NCI-H345 treated with DMSO at 0.1 percent for 48 hours (cell line): ENCODE measurements around the gene TNP1.

Experiments
- DNase-seq: peaks from one replicate; lab custom pipeline; 2025; ENCODE audit not compliant: unreplicated experiment; lab: John Stamatoyannopoulos, UW

The TNP1 gene

DNA sequence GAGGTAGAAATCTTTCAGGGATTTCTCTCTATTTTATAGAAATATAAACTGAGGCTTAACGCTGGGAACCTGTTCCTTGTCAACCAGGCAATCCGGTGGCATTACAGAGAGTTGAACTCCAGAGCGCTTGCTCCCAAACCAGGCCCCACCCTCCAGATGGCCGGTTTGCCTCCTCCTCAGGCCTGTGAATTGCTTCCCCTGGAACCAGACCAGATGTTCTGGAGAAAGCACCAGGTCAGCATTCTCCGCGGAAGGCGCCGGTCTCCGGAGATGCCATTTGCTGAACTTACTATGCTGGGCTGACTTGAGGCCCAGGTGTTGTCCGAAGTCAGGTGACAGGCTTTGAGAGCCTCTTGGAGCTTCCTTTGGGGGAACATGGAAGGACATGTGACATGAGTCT is 17.2 kb downstream of the TNP1 start:
- no peak for DNase-seq

GRCh38 chr2:216839688-216840087 is 20.2 kb downstream of the TNP1 start:
- DNase-seq, result no peak

DNA sequence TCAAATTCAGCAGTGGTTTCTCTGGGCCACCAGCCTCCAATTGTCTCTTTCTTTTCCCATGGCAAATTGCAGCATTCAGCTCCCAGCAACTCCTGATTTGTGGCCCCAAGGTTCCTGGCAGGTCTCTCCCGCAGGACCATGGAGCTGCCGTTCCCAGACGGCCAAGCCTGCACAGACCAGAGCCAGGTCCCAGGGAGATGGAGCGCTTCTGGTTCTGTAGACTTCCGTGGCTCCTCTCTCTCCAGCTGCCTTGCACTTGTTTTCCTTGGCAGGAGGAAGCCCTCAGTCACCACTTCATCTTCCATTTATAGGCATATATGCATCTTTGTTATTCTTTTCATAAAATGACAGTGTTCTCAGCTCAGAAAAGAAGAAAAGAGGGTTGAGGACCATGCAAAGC is 21.7 kb downstream of the TNP1 start:
- no peak for DNase-seq

DNA sequence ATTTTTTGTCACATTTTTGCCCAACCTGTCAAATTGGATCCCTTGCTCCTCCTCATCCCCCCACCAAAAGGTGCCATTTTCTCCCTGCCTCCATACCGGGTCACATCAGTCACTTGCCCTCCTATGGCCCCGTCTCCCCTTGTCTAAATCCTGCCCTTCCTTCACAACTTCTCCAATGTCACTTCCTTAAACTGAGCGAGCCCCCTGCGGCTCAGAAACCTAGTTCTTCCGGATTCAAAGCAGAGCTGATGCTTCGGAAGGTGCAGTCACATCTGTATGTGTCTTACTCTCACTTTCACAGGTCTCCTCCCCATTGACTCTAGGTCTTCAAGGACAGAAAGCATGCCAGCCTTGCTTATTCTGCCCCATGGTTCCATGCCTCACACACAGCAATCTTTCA is 22.1 kb downstream of the TNP1 start:
- no peak for DNase-seq

GRCh38 chr2:216833061-216833460 is 26.8 kb downstream of the TNP1 start:
- DNase-seq, result no peak

- DNase-seq, result no peak
Measured at GRCh38 chr2:216830346-216830745, 29.5 kb downstream of the TNP1 start.

GRCh38 chr2:216829533-216829932 is 30.3 kb downstream of the TNP1 start:
- DNase-seq, result peak; percentile 30

DNA sequence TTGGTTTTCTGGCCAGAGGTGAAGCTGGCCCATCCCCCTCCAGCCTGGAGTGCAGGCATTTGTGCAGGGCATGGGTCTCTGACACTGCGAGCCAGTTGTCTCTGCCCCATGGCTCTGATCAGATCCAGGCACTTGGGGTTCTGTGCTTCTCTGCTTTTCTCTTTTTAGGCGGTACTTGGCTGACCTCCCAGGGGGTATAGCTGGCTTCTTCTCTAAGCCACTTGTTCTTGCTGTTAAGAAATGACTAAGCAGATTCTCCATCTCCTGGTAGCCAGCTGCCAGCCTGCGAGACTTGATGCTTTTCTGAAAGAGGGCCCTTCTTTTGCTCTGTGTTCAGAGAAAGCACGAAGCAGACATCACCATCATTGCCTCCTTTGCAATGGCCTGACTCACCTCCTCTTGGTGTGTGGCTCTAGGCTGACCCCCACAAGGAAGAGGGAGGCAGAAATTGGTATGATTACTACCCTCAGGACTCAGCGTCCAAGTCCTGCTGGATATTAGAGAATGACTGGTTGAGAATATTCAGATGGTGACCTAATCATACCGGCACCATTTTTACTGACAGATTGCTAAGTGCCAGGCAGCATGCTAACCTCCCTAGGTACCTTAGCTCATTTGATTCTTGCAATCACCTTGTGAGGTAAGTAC is 32.7 kb downstream of the TNP1 start:
- DNase-seq, result no peak

DNA sequence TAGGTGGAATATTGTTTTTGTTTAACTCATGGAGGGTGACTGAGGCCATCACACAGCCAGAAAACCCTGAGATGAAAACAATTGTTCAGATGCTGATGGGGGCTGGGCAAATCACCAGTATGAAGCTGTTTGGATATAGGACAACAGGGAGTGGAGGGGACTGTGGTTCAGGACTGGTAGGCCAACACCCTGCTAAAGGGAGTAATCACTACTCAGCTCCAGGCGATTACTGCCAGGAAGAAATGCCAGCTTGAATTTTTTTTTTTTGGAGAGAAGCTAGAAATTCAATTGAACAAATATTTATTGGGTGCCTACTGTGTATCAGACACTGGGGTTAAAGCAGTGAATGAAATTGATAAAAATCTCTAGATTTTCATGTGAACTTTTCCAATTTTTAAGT is 37.4 kb downstream of the TNP1 start:
- no peak for DNase-seq

GRCh38 chr2:216820709-216821108 is 39.2 kb downstream of the TNP1 start:
- no peak for DNase-seq

DNA sequence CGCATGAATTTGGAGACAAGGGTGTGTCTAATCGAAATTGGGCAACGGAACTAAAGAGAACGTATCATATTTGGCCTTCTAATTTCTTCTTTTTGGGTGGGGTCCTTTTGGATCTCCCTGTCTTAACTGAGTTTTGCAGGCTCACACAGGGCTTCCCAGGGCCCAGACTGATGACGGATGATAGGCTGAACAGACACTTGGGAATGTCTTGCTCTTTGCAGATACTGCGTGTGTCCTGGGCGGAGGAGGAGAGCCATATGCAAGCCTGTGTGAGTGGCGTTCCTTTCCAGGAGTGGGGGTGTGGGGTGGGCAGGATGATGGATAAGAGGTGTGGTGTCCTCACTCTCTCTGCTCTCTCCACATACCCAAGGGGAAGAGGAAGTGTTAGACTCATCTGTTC is 40.1 kb downstream of the TNP1 start:
- DNase-seq, result no peak

- no peak for DNase-seq
Measured at GRCh38 chr2:216819055-216819454, 40.8 kb downstream of the TNP1 start.

GRCh38 chr2:216810399-216811160 is 49.3 kb downstream of the TNP1 start:
- no peak for DNase-seq
